Endothelial cell (in vitro differentiated cells): Measurements from ENCODE around the gene CARM1. TPM values are rescaled to one million over a fixed set of nuclear protein-coding genes. Genes with fewer than 3 reads are reported as not detected.

Experiments used
- DNase-seq: peaks from one replicate; pipeline ENCODE4 v3.0.0; 2021; ENCODE audit warnings: low spot score
- H3K27ac Mint-ChIP-seq: one replicate; pipeline ENCODE4 v1.8.0; 2021; ENCODE audit warnings: mixed read lengths, inconsistent platforms; ENCODE audit not compliant: unreplicated experiment
- H3K27me3 Mint-ChIP-seq: one replicate; pipeline ENCODE4 v1.8.0; 2021; ENCODE audit warnings: mild to moderate bottlenecking, moderate library complexity, mixed read lengths, inconsistent platforms; ENCODE audit not compliant: unreplicated experiment
- H3K36me3 Mint-ChIP-seq: one replicate; pipeline ENCODE4 v1.8.0; 2021; ENCODE audit warnings: mild to moderate bottlenecking, low read depth, mixed read lengths, inconsistent platforms; ENCODE audit not compliant: unreplicated experiment
- H3K4me1 Mint-ChIP-seq: one replicate; pipeline ENCODE4 v1.8.0; 2021; ENCODE audit warnings: mild to moderate bottlenecking, mixed read lengths, inconsistent platforms; ENCODE audit not compliant: unreplicated experiment
- H3K4me3 Mint-ChIP-seq: one replicate; pipeline ENCODE4 v1.8.0; 2021; ENCODE audit warnings: mild to moderate bottlenecking, mixed read lengths, inconsistent platforms; ENCODE audit not compliant: unreplicated experiment
- H3K9me3 Mint-ChIP-seq: one replicate; pipeline ENCODE4 v1.8.0; 2021; ENCODE audit warnings: mixed read lengths, inconsistent platforms; ENCODE audit not compliant: unreplicated experiment
- total RNA-seq: library from RNA; stranded (reverse); fragmentation: NEBNext Ultra II Directional; extraction: Animal tissue kit (Norgen Biotek cat#: 25700); gene quantifications from one replicate; pipeline ENCODE4 v1.2.1, GENCODE V29; 2021; ENCODE audit not compliant: unreplicated experiment
- TF ChIP-seq, protein P1 (sequence below): fragments of 200-600 bp; sonication (generic); IDR thresholded peaks from one replicate; pipeline ENCODE4 v1.5.0; 2021; ENCODE audit warnings: antibody characterized with exemption; ENCODE audit not compliant: unreplicated experiment

CARM1 gene
- total RNA-seq, 1 donor from 2014 or later = 63.2 TPM

DNA sequence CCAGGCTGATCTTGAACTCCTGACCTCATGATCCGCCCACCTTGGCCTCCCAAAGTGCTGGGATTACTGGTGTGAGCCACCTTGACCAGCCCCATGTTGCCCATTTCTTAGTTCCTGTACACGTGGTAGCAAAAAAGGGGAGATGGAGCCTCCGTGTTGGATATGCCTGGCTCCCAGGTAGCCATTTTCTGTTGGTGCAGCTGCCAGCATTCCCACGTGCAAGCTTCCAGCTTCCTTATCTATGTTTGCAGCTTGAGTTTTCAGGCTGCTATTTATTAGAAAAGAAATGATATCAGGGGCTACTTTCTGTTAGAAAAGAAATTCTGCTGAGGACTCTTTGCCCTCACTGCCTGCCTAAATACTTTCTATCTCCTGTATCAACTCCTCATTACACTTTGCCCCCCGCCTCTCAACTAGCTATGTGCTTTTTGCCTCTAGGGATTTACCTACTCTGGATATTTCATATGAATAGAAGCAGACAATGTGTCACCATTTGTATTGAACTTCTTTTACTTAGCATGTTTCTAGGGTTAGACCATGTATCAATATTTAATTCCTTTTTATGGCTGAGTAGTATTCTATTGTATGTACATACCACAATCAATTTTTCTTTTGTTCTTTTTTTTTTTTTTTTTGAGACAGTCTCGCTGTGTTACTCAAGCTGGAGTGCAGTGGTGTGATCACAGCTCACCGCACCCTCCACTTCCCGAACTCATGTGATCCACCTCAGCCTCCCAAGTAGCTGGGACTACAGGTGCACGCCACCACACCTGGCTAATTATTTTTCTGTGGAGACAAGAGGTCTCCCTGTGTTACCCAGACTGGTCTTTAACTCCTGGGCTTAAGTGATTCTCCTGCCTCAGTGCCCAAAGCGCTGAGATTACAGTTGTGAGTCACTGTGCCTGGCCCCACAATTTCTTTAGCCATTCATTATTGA is 32.0 kb upstream of the CARM1 start:
- H3K27me3 Mint-ChIP-seq = peaks cover 7% of the 10 kb centered on the region
- peaks cover 4% of the 10 kb centered on the region for H3K36me3 Mint-ChIP-seq
- no peak for DNase-seq
- H3K9me3 Mint-ChIP-seq = peaks cover 3% of the 10 kb centered on the region
- peaks cover 4% of the 10 kb centered on the region for H3K4me1 Mint-ChIP-seq
- no peak overlapping the region for H3K4me3 Mint-ChIP-seq
- TF ChIP-seq, protein P1, sequence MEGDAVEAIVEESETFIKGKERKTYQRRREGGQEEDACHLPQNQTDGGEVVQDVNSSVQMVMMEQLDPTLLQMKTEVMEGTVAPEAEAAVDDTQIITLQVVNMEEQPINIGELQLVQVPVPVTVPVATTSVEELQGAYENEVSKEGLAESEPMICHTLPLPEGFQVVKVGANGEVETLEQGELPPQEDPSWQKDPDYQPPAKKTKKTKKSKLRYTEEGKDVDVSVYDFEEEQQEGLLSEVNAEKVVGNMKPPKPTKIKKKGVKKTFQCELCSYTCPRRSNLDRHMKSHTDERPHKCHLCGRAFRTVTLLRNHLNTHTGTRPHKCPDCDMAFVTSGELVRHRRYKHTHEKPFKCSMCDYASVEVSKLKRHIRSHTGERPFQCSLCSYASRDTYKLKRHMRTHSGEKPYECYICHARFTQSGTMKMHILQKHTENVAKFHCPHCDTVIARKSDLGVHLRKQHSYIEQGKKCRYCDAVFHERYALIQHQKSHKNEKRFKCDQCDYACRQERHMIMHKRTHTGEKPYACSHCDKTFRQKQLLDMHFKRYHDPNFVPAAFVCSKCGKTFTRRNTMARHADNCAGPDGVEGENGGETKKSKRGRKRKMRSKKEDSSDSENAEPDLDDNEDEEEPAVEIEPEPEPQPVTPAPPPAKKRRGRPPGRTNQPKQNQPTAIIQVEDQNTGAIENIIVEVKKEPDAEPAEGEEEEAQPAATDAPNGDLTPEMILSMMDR = no peak
- H3K27ac Mint-ChIP-seq = no peak overlapping the region

DNA sequence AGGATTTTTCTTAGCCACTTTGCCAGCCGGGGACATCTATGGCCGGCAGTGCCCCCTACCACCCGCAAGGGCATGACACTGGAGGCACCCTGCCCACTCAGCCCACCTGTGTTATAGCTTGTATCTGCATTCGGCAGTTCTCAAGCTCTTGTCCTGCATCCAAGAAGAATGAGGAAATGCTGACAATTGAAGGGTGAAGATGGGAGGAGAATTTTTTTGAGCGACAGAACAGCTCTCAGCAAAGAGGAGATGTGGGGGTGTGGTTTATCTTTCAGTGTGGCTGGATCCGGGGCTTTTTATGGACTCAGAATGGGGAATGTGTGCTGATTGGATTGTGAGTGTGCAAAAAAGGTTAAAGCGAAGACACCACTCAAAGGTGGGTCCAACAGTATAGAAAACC is 28.6 kb upstream of the CARM1 start:
- no peaks in the 10 kb centered on the region for H3K27me3 Mint-ChIP-seq
- no peak for DNase-seq
- no peaks in the 10 kb centered on the region for H3K9me3 Mint-ChIP-seq
- H3K4me1 Mint-ChIP-seq = no peaks in the 10 kb centered on the region
- H3K27ac Mint-ChIP-seq = no peak overlapping the region
- TF ChIP-seq, protein P1 = no peak
- H3K4me3 Mint-ChIP-seq = no peak overlapping the region
- H3K36me3 Mint-ChIP-seq = peaks cover 8% of the 10 kb centered on the region

DNA sequence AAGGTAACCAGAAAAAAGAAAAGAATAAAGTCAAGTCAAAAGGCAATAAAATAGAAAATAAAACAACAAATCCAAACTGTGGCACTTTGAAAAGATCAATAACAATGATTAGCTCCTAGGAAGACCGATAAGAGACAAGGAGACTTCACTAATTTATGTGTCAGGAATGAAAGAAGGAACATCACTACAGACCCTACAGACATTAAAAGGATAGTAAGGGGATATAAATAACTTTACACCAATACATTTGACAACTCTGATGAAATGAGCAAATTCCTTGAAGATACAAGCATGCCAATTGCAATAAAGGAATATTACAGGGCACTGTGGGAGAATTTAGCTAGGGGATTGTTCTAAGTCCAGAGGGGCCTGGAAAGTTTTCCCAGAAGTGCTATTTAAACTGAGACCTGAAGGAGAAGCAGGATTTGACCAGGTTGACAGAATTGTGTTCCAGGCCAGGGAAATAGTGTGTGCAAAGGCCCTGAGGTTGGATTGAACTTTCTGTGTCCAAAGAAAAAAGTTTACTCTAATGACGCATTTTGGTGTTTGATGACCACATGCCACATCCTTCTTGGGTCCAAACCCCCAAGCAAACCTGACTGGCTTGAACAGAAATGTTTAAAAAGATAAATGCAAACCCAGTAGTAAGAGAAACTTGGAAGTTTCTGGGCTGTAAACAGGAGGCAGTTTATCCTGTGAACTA is 24.7 kb upstream of the CARM1 start:
- no peak overlapping the region for H3K4me3 Mint-ChIP-seq
- H3K27me3 Mint-ChIP-seq = peaks cover 5% of the 10 kb centered on the region
- TF ChIP-seq, protein P1 = no peak
- H3K27ac Mint-ChIP-seq = no peak overlapping the region
- peaks cover 9% of the 10 kb centered on the region for H3K36me3 Mint-ChIP-seq
- no peaks in the 10 kb centered on the region for H3K9me3 Mint-ChIP-seq
- no peaks in the 10 kb centered on the region for H3K4me1 Mint-ChIP-seq
- DNase-seq = no peak

DNA sequence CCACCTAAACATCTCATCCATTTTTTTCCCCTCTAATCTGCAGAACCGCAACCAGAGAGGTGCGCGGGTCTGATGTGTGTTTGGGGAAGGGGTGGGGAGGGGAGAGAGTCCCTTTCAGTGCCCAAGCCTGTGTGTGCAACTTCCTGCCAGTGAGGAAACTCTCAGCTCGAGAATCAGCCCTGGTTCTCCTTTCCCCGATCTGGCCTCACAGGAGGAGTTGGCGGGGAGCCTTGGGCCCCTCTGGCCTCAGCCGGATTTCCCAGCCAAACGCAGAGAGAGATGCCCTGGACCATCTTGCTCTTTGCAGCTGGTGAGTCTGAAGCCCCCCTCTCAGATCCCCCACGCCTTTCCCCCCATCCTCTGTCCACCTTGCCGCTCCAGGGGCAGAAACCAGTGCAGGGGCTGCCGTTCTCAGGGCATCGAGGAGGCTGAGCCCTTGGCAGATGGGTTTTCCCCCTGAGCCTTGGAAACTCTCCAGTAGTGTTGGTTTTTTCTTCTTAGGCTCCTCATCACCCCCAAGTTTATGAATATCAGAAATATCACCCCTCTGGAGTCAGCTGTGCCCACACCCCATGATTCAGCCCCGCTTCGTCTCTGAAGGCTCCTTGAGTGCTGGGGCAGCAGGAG is 23.0 kb upstream of the CARM1 start, which contains the start of gene C19orf38:
Gene C19orf38, plus strand, starts transcription at position 186 of the 627 bp plus-strand sequence. Its CDS starts 94 bp downstream, at position 280.
- Mint-ChIP-seq H3K27ac (no peak within 1 kb of the TSS), H3K27me3 (peaks cover 5% of the 10 kb centered on the region), H3K9me3 (no peaks in the 10 kb centered on the region), H3K4me3 (no peak within 1 kb of the TSS), H3K36me3 (peaks cover 9% of the 10 kb centered on the region), H3K4me1 (no peaks in the 10 kb centered on the region)
- TF ChIP-seq, protein P1 = no peak
- DNase-seq = no peak
